WTC11 (cell line): Measurements from ENCODE around the gene RPS8. TPM values are rescaled to one million over a fixed set of nuclear protein-coding genes. Genes with fewer than 3 reads are reported as not detected.
"Not testable (repeated sequence)": the region's sequence is repeated elsewhere in the genome, so short reads cannot be mapped to it uniquely, and the experiment has no call there.

Experiments
- ATAC-seq: fragments of 200-7000 bp; cut with Tn5 transposase; 2 replicates; pipeline ENCODE4 v1.10.0; 2021; ENCODE audit warnings: mild to moderate bottlenecking, moderate library complexity
- CTCF ChIA-PET: fragments of 300-600 bp; sonication (Branson Sonifier 250); formaldehyde crosslinking; loops from one replicate; lab custom pipeline; 2021; ENCODE audit warnings: antibody characterized with exemption; lab: Charles Lee
- POLR2A ChIA-PET: fragments of 350-600 bp; sonication (Branson Sonifier 250); formaldehyde crosslinking; loops from one replicate; lab custom pipeline; 2021; ENCODE audit warnings: antibody characterized with exemption; lab: Charles Lee
- DNase-seq: peaks from one replicate; pipeline ENCODE4 v3.0.0; 2021; ENCODE audit warnings: low spot score
- H3K27ac Mint-ChIP-seq: 2 replicates; pipeline ENCODE4 v1.8.0; 2021; ENCODE audit warnings: mixed read lengths
- H3K27me3 Mint-ChIP-seq: 2 replicates; pipeline ENCODE4 v1.8.0; 2021; ENCODE audit warnings: low read depth, mild to moderate bottlenecking, moderate library complexity, mixed read lengths
- H3K36me3 Mint-ChIP-seq: 2 replicates; pipeline ENCODE4 v1.8.0; 2021; ENCODE audit warnings: mixed read lengths
- H3K4me1 Mint-ChIP-seq: 2 replicates; pipeline ENCODE4 v1.8.0; 2022; ENCODE audit warnings: mixed read lengths
- H3K4me3 Mint-ChIP-seq: 2 replicates; pipeline ENCODE4 v1.8.0; 2021; ENCODE audit warnings: mild to moderate bottlenecking, moderate library complexity, mixed read lengths
- H3K9me3 Mint-ChIP-seq: 2 replicates; pipeline ENCODE4 v1.8.0; 2021; ENCODE audit warnings: mixed read lengths
- AR ChIP-seq: fragments of 250-450 bp; sonication (Bioruptor Pico); IDR thresholded peaks from 2 replicates; pipeline ENCODE4 v1.9.0; 2021; ENCODE audit warnings: mild to moderate bottlenecking
- ELF4 ChIP-seq: sonication (generic); formaldehyde crosslinking; IDR thresholded peaks from 2 replicates; pipeline ENCODE4 v1.8.1; 2022; ENCODE audit warnings: low read depth, mild to moderate bottlenecking, moderate library complexity, missing genetic modification reagents
- FOXJ3 ChIP-seq: sonication (generic); formaldehyde crosslinking; IDR thresholded peaks from 2 replicates; pipeline ENCODE4 v1.9.0; 2021; ENCODE audit warnings: missing genetic modification reagents, mild to moderate bottlenecking, borderline replicate concordance
- FOXK1 ChIP-seq: sonication (generic); formaldehyde crosslinking; IDR thresholded peaks from 2 replicates; pipeline ENCODE4 v1.8.0; 2022; ENCODE audit warnings: mild to moderate bottlenecking, moderate library complexity, missing genetic modification reagents
- IRF2 ChIP-seq: sonication (generic); formaldehyde crosslinking; IDR thresholded peaks from 2 replicates; pipeline ENCODE4 v1.8.0; 2022; ENCODE audit warnings: low read depth, missing genetic modification reagents, borderline replicate concordance
- KAT7 ChIP-seq: sonication (generic); formaldehyde crosslinking; IDR thresholded peaks from 2 replicates; pipeline ENCODE4 v1.8.1; 2023; ENCODE audit warnings: missing genetic modification reagents, mild to moderate bottlenecking, borderline replicate concordance
- MYBL2 ChIP-seq: sonication (generic); formaldehyde crosslinking; IDR thresholded peaks from 2 replicates; pipeline ENCODE4 v1.8.1; 2023; ENCODE audit warnings: mild to moderate bottlenecking, moderate library complexity, missing genetic modification reagents
- NR2C2 ChIP-seq: sonication (generic); formaldehyde crosslinking; IDR thresholded peaks from 2 replicates; pipeline ENCODE4 v1.8.0; 2022; ENCODE audit warnings: mild to moderate bottlenecking, missing genetic modification reagents
- PRRX2 ChIP-seq: fragments of 250-450 bp; sonication (Bioruptor Pico); IDR thresholded peaks from 2 replicates; pipeline ENCODE4 v1.8.0; 2021; ENCODE audit warnings: mild to moderate bottlenecking
- RORB ChIP-seq: fragments of 250-450 bp; sonication (Bioruptor Pico); IDR thresholded peaks from 2 replicates; pipeline ENCODE4 v1.9.0; 2021; ENCODE audit warnings: mild to moderate bottlenecking
- TCF7 ChIP-seq: sonication (generic); formaldehyde crosslinking; IDR thresholded peaks from 2 replicates; pipeline ENCODE4 v1.8.0; 2022; ENCODE audit warnings: mild to moderate bottlenecking, low read depth, missing genetic modification reagents, moderate library complexity
- ZNF219 ChIP-seq: sonication (generic); formaldehyde crosslinking; IDR thresholded peaks from 2 replicates; pipeline ENCODE4 v1.8.0; 2023; ENCODE audit warnings: missing genetic modification reagents, mild to moderate bottlenecking, borderline replicate concordance
- ZNF232 ChIP-seq: sonication (generic); formaldehyde crosslinking; IDR thresholded peaks from 2 replicates; pipeline ENCODE4 v1.8.0; 2022; ENCODE audit warnings: mild to moderate bottlenecking, missing genetic modification reagents
- total RNA-seq: library from RNA; stranded (reverse); gene quantifications from 3 replicates; pipeline ENCODE4 v1.2.3, GENCODE V29; 2021
- TF ChIP-seq, protein P1 (sequence below): sonication (generic); formaldehyde crosslinking; IDR thresholded peaks from 2 replicates; pipeline ENCODE4 v1.8.1; 2022; ENCODE audit warnings: low read depth, mild to moderate bottlenecking, moderate library complexity, missing genetic modification reagents, borderline replicate concordance
- TF ChIP-seq, protein P2 (sequence below): fragments of 250-450 bp; sonication (Bioruptor Pico); IDR thresholded peaks from 2 replicates; pipeline ENCODE4 v2.1.2; 2022; ENCODE audit warnings: mild to moderate bottlenecking, moderate library complexity
- TF ChIP-seq, protein P3 (sequence below): sonication (generic); formaldehyde crosslinking; IDR thresholded peaks from 2 replicates; pipeline ENCODE4 v1.8.1; 2023; ENCODE audit warnings: mild to moderate bottlenecking, missing genetic modification reagents
- TF ChIP-seq, protein P4 (sequence below): sonication (generic); formaldehyde crosslinking; IDR thresholded peaks from 2 replicates; pipeline ENCODE4 v1.8.1; 2023; ENCODE audit warnings: mild to moderate bottlenecking, missing genetic modification reagents
- TF ChIP-seq, protein P5 (sequence below): sonication (generic); formaldehyde crosslinking; IDR thresholded peaks from 2 replicates; pipeline ENCODE4 v1.8.0; 2022; ENCODE audit warnings: mild to moderate bottlenecking, missing genetic modification reagents

RPS8 gene
- total RNA-seq, 1 experiment from 2014 or later = 2,343 TPM

- peak overlapping the region; percentile 42; the same call in 1 of the 2 replicates for H3K27ac Mint-ChIP-seq
- POLR2A ChIA-PET = no interaction called here
These were observed 14.5 kb upstream of the RPS8 start for GRCh38 chr1:44760876-44761275.

DNA sequence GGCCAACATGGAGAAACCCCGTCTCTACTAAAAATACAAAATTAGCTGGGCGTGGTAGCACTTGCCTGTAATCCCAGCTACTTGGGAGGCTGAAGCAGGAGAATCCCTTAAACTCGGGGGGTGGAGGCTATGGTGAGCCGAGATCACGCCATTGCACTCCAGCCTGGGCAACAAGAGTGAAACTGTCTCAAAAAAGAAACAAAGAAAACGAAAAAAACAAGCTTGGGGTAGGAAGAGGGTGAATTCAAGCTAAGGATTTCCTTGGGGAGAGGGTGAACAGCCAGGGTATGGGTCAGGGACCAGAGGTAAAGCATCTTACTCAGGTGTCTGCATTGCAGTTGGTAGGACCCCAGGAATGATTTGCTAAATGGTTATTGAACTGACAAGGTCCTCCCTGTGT lies 8.9 kb upstream of the RPS8 start:
- not testable (repeated sequence) for DNase-seq, H3K9me3 Mint-ChIP-seq, ATAC-seq, H3K4me3 Mint-ChIP-seq, H3K27ac Mint-ChIP-seq, H3K4me1 Mint-ChIP-seq, H3K27me3 Mint-ChIP-seq
- peaks cover 52% of the 10 kb centered on the region for H3K36me3 Mint-ChIP-seq
- ChIA-PET POLR2A (interaction anchor here (0.7 to 1.4 kb wide), 2 partner anchors 9 to 20 kb away, joined by 3 to 5 read pairs; partner anchors contain the start of gene RPS8), CTCF (interaction anchor here (1.1 kb wide), 1 partner anchor 47 kb away, joined by 4 read pairs; no protein-coding TSS in a partner anchor)

More at GRCh38 chr1:44760876-44761275, 14.5 kb upstream of the RPS8 start:
- ATAC-seq = no peak
- no peaks in the 10 kb centered on the region for H3K27me3 Mint-ChIP-seq
- CTCF ChIA-PET = no interaction called here
- no peaks in the 10 kb centered on the region for H3K4me1 Mint-ChIP-seq
- TF ChIP-seq MYBL2 (CRISPR knock-in tag) (no peak), FOXJ3 (no peak)
- no peaks in the 10 kb centered on the region for H3K9me3 Mint-ChIP-seq
- peaks cover 77% of the 10 kb centered on the region for H3K36me3 Mint-ChIP-seq
- no peak for DNase-seq
- H3K4me3 Mint-ChIP-seq = no peak overlapping the region

DNA sequence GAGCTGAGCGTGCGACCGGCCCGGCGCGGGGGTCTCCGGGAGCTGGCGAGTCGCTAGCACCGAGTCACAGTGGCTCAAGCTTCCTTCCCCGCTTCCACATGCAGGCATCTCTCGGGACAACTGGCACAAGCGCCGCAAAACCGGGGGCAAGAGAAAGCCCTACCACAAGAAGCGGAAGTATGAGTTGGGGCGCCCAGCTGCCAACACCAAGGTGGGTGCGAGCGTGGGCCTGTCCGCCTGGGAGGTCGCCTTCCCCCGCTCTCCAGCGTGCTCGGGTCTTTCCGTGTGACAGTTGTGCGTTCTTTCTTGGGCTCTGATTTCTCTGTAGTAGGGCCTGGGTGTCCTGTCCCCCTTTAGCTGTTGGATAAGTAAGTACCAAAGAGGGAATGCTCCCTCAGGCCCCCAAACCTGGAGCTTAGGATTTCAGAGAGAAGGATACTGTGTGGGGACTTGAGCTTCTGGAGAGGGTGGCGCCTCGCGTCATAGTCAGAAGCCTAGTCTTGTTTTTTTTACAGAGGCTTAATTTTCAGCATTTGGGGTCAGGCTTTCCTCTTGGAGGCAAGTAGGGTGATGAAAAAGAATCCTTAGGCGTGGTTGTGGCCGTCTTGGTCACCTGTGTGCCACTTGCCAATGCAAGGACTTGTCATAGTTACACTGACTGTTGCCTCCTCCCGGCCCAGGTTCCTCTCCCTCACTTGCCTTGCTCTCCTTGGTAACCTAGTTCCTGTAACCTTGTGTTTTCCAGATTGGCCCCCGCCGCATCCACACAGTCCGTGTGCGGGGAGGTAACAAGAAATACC lies 790 bp downstream of the RPS8 start:
- H3K9me3 Mint-ChIP-seq = no peaks in the 10 kb centered on the region
- H3K27ac Mint-ChIP-seq = peak overlapping the region; percentile 92
- H3K4me1 Mint-ChIP-seq = peaks cover 22% of the 10 kb centered on the region
- DNase-seq (no peak), ATAC-seq (no peak)
- H3K36me3 Mint-ChIP-seq = peaks cover 49% of the 10 kb centered on the region
- peak overlapping the region; percentile 87 for H3K4me3 Mint-ChIP-seq
- CTCF ChIA-PET = interaction anchor here (1.7 to 2.0 kb wide), 2 partner anchors 11 to 17 kb away, joined by 5 to 9 read pairs; partner anchors contain the start of gene BEST4
- POLR2A ChIA-PET = interaction anchor here (0.6 to 2.8 kb wide), 17 partner anchors 8 to 1126 kb away, joined by 3 to 19 read pairs (median 4); partner anchors contain the start of genes ARMH1, BTBD19, HECTD3 and KDM4A
- H3K27me3 Mint-ChIP-seq = no peaks in the 10 kb centered on the region
- 0 out of 2 replicates have a peak, but pooled peaks have one; percentile 2 for TF ChIP-seq TCF7 (CRISPR knock-in tag)
- TF ChIP-seq KAT7 (CRISPR knock-in tag) = 0 out of 2 replicates have a peak, but pooled peaks have one; percentile 2
- TF ChIP-seq ZNF219 (CRISPR knock-in tag) = no peak
- TF ChIP-seq IRF2 = no peak
- TF ChIP-seq, protein P1, sequence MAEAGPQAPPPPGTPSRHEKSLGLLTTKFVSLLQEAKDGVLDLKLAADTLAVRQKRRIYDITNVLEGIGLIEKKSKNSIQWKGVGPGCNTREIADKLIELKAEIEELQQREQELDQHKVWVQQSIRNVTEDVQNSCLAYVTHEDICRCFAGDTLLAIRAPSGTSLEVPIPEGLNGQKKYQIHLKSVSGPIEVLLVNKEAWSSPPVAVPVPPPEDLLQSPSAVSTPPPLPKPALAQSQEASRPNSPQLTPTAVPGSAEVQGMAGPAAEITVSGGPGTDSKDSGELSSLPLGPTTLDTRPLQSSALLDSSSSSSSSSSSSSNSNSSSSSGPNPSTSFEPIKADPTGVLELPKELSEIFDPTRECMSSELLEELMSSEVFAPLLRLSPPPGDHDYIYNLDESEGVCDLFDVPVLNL (CRISPR knock-in tag) = no peak
- TF ChIP-seq ZNF232 (CRISPR knock-in tag) = no peak
- 0 out of 2 replicates have a peak, but pooled peaks have one; percentile 6 for TF ChIP-seq AR (CRISPR knock-in tag)
- TF ChIP-seq, protein P2, sequence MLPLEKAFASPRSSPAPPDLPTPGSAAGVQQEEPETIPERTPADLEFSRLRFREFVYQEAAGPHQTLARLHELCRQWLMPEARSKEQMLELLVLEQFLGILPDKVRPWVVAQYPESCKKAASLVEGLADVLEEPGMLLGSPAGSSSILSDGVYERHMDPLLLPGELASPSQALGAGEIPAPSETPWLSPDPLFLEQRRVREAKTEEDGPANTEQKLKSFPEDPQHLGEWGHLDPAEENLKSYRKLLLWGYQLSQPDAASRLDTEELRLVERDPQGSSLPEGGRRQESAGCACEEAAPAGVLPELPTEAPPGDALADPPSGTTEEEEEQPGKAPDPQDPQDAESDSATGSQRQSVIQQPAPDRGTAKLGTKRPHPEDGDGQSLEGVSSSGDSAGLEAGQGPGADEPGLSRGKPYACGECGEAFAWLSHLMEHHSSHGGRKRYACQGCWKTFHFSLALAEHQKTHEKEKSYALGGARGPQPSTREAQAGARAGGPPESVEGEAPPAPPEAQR (CRISPR knock-in tag) = no peak
- TF ChIP-seq, protein P3, sequence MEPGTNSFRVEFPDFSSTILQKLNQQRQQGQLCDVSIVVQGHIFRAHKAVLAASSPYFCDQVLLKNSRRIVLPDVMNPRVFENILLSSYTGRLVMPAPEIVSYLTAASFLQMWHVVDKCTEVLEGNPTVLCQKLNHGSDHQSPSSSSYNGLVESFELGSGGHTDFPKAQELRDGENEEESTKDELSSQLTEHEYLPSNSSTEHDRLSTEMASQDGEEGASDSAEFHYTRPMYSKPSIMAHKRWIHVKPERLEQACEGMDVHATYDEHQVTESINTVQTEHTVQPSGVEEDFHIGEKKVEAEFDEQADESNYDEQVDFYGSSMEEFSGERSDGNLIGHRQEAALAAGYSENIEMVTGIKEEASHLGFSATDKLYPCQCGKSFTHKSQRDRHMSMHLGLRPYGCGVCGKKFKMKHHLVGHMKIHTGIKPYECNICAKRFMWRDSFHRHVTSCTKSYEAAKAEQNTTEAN (CRISPR knock-in tag) = no peak; the same call in 1 of the 2 replicates
- no peak for TF ChIP-seq NR2C2 (CRISPR knock-in tag)
- TF ChIP-seq ELF4 = peak; percentile 82; the same call in 1 of the 2 replicates
- TF ChIP-seq RORB (CRISPR knock-in tag) = no peak
- TF ChIP-seq, protein P4, sequence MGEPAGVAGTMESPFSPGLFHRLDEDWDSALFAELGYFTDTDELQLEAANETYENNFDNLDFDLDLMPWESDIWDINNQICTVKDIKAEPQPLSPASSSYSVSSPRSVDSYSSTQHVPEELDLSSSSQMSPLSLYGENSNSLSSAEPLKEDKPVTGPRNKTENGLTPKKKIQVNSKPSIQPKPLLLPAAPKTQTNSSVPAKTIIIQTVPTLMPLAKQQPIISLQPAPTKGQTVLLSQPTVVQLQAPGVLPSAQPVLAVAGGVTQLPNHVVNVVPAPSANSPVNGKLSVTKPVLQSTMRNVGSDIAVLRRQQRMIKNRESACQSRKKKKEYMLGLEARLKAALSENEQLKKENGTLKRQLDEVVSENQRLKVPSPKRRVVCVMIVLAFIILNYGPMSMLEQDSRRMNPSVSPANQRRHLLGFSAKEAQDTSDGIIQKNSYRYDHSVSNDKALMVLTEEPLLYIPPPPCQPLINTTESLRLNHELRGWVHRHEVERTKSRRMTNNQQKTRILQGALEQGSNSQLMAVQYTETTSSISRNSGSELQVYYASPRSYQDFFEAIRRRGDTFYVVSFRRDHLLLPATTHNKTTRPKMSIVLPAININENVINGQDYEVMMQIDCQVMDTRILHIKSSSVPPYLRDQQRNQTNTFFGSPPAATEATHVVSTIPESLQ (CRISPR knock-in tag) = 0 out of 2 replicates have a peak, but pooled peaks have one; percentile 16
- TF ChIP-seq, protein P5, sequence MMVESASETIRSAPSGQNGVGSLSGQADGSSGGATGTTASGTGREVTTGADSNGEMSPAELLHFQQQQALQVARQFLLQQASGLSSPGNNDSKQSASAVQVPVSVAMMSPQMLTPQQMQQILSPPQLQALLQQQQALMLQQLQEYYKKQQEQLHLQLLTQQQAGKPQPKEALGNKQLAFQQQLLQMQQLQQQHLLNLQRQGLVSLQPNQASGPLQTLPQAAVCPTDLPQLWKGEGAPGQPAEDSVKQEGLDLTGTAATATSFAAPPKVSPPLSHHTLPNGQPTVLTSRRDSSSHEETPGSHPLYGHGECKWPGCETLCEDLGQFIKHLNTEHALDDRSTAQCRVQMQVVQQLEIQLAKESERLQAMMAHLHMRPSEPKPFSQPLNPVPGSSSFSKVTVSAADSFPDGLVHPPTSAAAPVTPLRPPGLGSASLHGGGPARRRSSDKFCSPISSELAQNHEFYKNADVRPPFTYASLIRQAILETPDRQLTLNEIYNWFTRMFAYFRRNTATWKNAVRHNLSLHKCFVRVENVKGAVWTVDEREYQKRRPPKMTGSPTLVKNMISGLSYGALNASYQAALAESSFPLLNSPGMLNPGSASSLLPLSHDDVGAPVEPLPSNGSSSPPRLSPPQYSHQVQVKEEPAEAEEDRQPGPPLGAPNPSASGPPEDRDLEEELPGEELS (CRISPR knock-in tag) = 0 out of 2 replicates have a peak, but pooled peaks have one; percentile 49
- TF ChIP-seq PRRX2 (CRISPR knock-in tag) = 0 out of 2 replicates have a peak, but pooled peaks have one; percentile 12
- TF ChIP-seq FOXK1 (CRISPR knock-in tag) = no peak
